C4-2B (cell line): ENCODE results near the gene UQCRC2.
"Not testable (repeated sequence)": the region's sequence is repeated elsewhere in the genome, so short reads cannot be mapped to it uniquely, and the experiment has no call there.

Experiments
- H3K27ac ChIP-seq: fragments of 450-650 bp; 2 replicates; pipeline ENCODE4 v1.5.1; 2017
- ZFX ChIP-seq: fragments of 450-650 bp; IDR thresholded peaks from 2 replicates; pipeline ENCODE4 v1.6.1; 2017
- TF ChIP-seq, protein P1 (sequence below): fragments of 450-650 bp; conservative IDR thresholded peaks from 2 replicates; pipeline ENCODE4 v1.5.1; 2017; ENCODE audit warnings: mild to moderate bottlenecking

The UQCRC2 gene

DNA sequence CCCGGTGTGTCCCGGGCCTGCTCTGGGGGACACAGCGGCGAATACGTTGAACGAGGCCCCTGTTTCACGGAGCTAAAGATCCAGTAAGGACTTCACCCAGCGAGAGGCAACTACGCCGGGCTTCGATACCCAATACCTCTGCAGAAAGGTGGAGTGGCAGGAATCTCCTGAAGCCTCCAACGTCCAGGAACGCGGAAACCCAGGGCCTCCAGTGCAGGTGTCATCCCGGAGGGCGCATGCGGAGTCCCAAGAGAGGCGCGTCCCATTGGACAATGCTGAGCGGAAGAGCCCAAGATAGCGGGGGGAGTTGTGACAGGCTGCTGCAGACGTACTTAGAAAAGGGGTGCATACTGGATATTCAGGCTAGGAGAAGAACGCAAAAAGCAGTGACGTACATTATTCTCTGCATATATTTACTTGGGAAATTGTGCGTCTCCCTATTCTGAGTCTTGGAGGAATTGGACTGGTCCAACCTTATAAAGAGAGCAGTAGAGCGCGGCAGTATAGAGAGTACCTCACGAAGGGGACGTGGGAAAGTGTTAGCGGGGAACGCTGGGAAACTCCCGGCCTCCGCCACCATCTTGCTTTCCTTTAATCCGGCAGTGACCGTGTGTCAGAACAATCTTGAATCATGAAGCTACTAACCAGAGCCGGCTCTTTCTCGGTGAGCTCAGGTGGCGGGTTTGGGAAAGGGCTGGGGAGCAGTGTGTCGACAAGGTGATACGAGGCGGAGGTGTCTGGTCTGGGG is at the start of gene UQCRC2:
Gene UQCRC2, plus strand, starts transcription at position 569 of the 748 bp plus-strand sequence. Its CDS starts 63 bp downstream, at position 632.
- TF ChIP-seq, protein P1, sequence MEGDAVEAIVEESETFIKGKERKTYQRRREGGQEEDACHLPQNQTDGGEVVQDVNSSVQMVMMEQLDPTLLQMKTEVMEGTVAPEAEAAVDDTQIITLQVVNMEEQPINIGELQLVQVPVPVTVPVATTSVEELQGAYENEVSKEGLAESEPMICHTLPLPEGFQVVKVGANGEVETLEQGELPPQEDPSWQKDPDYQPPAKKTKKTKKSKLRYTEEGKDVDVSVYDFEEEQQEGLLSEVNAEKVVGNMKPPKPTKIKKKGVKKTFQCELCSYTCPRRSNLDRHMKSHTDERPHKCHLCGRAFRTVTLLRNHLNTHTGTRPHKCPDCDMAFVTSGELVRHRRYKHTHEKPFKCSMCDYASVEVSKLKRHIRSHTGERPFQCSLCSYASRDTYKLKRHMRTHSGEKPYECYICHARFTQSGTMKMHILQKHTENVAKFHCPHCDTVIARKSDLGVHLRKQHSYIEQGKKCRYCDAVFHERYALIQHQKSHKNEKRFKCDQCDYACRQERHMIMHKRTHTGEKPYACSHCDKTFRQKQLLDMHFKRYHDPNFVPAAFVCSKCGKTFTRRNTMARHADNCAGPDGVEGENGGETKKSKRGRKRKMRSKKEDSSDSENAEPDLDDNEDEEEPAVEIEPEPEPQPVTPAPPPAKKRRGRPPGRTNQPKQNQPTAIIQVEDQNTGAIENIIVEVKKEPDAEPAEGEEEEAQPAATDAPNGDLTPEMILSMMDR: no peak
- peak; percentile 53; the same call in 1 of the 2 replicates for TF ChIP-seq ZFX
- peak within 1 kb of the TSS; percentile 91 for H3K27ac ChIP-seq

GRCh38 chr16:21932650-21933049 is 20.5 kb upstream of the UQCRC2 start:
- H3K27ac ChIP-seq: not testable (repeated sequence)

- not testable (repeated sequence) for H3K27ac ChIP-seq
These were observed 19.8 kb upstream of the UQCRC2 start for GRCh38 chr16:21933316-21933715.

DNA sequence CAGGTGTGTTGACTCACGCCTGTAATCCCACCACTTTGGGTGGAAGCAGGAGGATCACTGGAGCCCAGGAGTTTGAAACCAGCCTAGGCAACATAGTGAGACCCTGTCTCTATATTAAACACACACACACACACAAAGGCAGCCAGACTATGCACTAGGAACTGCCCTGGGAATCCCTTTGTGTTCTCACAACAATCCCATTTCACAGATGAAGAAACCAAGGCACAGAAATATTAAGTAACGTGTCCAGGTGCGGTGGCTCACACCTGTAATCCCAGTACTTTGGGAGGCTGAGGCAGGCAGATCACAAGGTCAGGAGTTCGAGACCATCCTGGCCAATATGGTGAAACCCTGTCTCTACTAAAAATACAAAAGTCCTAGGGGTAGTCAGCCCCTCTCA is 19.4 kb upstream of the UQCRC2 start:
- not testable (repeated sequence) for H3K27ac ChIP-seq

GRCh38 chr16:21936216-21936615 is 16.9 kb upstream of the UQCRC2 start:
- H3K27ac ChIP-seq: not testable (repeated sequence)

- H3K27ac ChIP-seq: no peak overlapping the region
- TF ChIP-seq, protein P1: no peak
- no peak for TF ChIP-seq ZFX
These were observed 15.8 kb upstream of the UQCRC2 start for GRCh38 chr16:21937336-21937829.

- TF ChIP-seq, protein P1: no peak
- TF ChIP-seq ZFX: no peak
- no peak overlapping the region for H3K27ac ChIP-seq
These were observed 12.6 kb upstream of the UQCRC2 start for GRCh38 chr16:21940570-21940969.

GRCh38 chr16:21943571-21943970 is 9.6 kb upstream of the UQCRC2 start:
- no peak overlapping the region for H3K27ac ChIP-seq
- TF ChIP-seq, protein P1: no peak
- TF ChIP-seq ZFX: no peak

DNA sequence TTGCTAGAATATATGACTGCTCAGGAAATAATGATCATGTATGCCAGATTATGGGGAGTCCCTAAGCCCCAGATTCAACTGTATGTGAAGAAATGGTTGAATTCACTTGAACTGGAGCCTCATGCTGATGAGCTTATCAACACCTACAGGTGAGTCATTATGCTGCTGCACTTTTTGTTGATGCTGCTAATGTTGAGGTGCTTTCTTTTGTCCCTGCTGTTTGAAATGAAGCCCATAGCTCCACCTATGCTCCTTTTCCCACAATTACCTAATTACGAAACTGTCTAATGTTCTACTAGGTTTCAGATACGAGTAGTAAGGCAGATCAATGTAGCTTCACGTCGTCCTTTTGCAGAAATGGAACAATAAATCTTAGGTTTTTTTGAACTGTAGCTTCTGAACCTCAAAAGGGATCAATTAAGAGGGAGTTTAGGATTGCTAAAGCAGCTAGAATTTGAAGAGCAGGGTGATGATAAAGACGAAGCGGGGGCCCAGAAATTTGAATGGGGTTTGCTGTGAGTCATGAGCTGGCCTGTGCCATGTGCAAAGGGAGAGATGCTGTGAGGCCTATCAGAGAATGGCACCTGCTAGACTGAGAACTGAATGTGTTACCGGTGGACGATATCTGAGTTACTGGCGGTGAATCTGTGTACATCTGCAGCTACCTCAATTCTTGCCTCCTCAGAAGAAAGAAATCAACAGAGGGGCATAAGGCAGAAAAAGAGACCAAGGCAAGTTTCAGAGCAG is 6.1 kb upstream of the UQCRC2 start:
- H3K27ac ChIP-seq: no peak overlapping the region
- TF ChIP-seq, protein P1: no peak
